Aorta (tissue), 5 donors: ENCODE data around the gene LAG3. TPM values are rescaled to one million over a fixed set of nuclear protein-coding genes. Genes with fewer than 3 reads are reported as not detected.

Experiments
- ATAC-seq: fragments of 200-7000 bp; cut with Tn5 transposase; one replicate; pipeline ENCODE4 v1.9.1; 2022; ENCODE audit warnings: moderate library complexity; ENCODE audit not compliant: low FRiP score
- DNase-seq, 2 donors: peaks; one replicate each; pipeline ENCODE4 v3.0.0-alpha.2; 2020
- H3K27ac ChIP-seq, 2 donors: one replicate each; pipeline ENCODE4 v1.5.1; 2013; ENCODE audit warnings: low read length in 2 of 2, mild to moderate bottlenecking in 2 of 2, moderate library complexity in 2 of 2, control low read depth in 1 of 2, inconsistent platforms in 1 of 2, low read depth in 1 of 2
- H3K27me3 ChIP-seq, 2 donors: one replicate each; pipeline ENCODE4 v1.6.1; 2013; ENCODE audit warnings: control low read depth in 1 of 2, low read length in 1 of 2, mild to moderate bottlenecking in 1 of 2, moderate library complexity in 1 of 2; ENCODE audit not compliant: insufficient read depth in 2 of 2, control insufficient read depth in 1 of 2
- H3K36me3 ChIP-seq, 2 donors: one replicate each; pipeline ENCODE4 v1.6.1; 2013; ENCODE audit warnings: control low read depth in 1 of 2, low read length in 1 of 2, mild to moderate bottlenecking in 1 of 2; ENCODE audit not compliant: insufficient read depth in 2 of 2, control insufficient read depth in 1 of 2
- H3K4me1 ChIP-seq, 2 donors: one replicate each; pipeline ENCODE4 v1.6.1; 2013; ENCODE audit warnings: low read length in 2 of 2, control low read depth in 1 of 2, mild to moderate bottlenecking in 1 of 2, moderate library complexity in 1 of 2; ENCODE audit not compliant: insufficient read depth in 2 of 2, control insufficient read depth in 1 of 2
- H3K4me3 ChIP-seq, 2 donors: one replicate each; pipeline ENCODE4 v1.5.1; 2013; ENCODE audit warnings: low read length in 2 of 2, control low read depth in 1 of 2, mild to moderate bottlenecking in 1 of 2
- H3K9me3 ChIP-seq: one replicate; pipeline ENCODE4 v1.6.1; 2013; ENCODE audit warnings: mild to moderate bottlenecking, low read length; ENCODE audit not compliant: control insufficient read depth
- WGBS, 2 donors: extraction: QIAGEN DNeasy Blood & Tissue Kit; methylation state at CpG; one replicate each; pipeline ENCODE4 v1.1.7; 2013; 5-methylcytosine and 5-hydroxymethylcytosine counted together
- intact Hi-C, 2 donors: fragments of 100-400 bp; cut with DNase I; formaldehyde crosslinking; loops; one replicate each; pipeline versions ENCODE4 v1.14.2 to v1.15.0; 2022
- polyA plus RNA-seq, 2 donors: library from polyadenylated mRNA; stranded (reverse); fragments of 200-250 nt; gene quantifications; one replicate each; pipeline ENCODE4 v1.2.3, GENCODE V29; 2013
- total RNA-seq, 2 donors: library from RNA; stranded (reverse); fragmentation: NEBNext Ultra II Directional; extraction: Animal tissue kit (Norgen Biotek cat#: 25700); gene quantifications; one replicate each; pipeline ENCODE4 v1.2.1, GENCODE V29; 2021
- donor health status: healthy with polysubstance abuse.
- donor health status: Bipolar disorder and iron deficiency.
- donor health status: DM: no; HTN: no; CAD: no.
- donor health status: DM: no; HTN: no; CAD: no.
- donor health status: DM: yes; HTN: yes; CAD: no.

Gene LAG3
- total and polyA plus RNA-seq, 4 donors: 0.25 to 2.4 (median 1.5) TPM

GRCh38 chr12:6772726-6773589 lies 638 bp downstream of the LAG3 start:
- Histone ChIP-seq H3K4me3 (no peak overlapping the region), H3K4me1 (no peaks in the 10 kb centered on the region), H3K9me3 (no peaks in the 10 kb centered on the region), H3K27me3 (no peaks in the 10 kb centered on the region), H3K36me3 (peaks cover 0 to 5% of the 10 kb centered on the region in 2 donors), H3K27ac (no peak overlapping the region)
- no peak for ATAC-seq
- DNase-seq: no peak
- 80 to 81% methylated on average over 21 of the region's 21 CpGs for WGBS, 2 donors
- intact Hi-C loops: loop anchor here in 1 of 2 donors (10.0 kb wide), 1 partner anchor 158 kb away; no protein-coding TSS in a partner anchor

GRCh38 chr12:6773590-6774351 lies 1.5 kb downstream of the LAG3 start:
- ATAC-seq (no peak), DNase-seq (no peak)
- intact Hi-C loops: loop anchor here in 1 of 2 donors (10.0 kb wide), 1 partner anchor 159 kb away; no protein-coding TSS in a partner anchor
- 60% methylated on average over 52 to 60 of the region's 60 CpGs for WGBS, 2 donors
- Histone ChIP-seq H3K27ac (no peak overlapping the region), H3K4me3 (no peak overlapping the region), H3K9me3 (no peaks in the 10 kb centered on the region), H3K4me1 (no peaks in the 10 kb centered on the region), H3K36me3 (peaks cover 0 to 5% of the 10 kb centered on the region in 2 donors), H3K27me3 (no peaks in the 10 kb centered on the region)

GRCh38 chr12:6774499-6775062 lies 2.3 kb downstream of the LAG3 start:
- ATAC-seq: no peak
- Histone ChIP-seq H3K9me3 (no peaks in the 10 kb centered on the region), H3K36me3 (peaks cover 0 to 5% of the 10 kb centered on the region in 2 donors), H3K27me3 (no peaks in the 10 kb centered on the region), H3K27ac (no peak overlapping the region), H3K4me3 (no peak overlapping the region), H3K4me1 (no peaks in the 10 kb centered on the region)
- no peak for DNase-seq
- intact Hi-C loops: loop anchor here (5.0 to 10.0 kb wide), 3 partner anchors 37 to 160 kb away; no protein-coding TSS in a partner anchor
- 89 to 94% methylated on average over 15 of the region's 15 CpGs for WGBS, 2 donors

GRCh38 chr12:6775185-6776174 lies 3.2 kb downstream of the LAG3 start:
- intact Hi-C loops: loop anchor here (5.0 to 10.0 kb wide), 3 partner anchors 38 to 161 kb away; no protein-coding TSS in a partner anchor
- Histone ChIP-seq H3K27me3 (no peaks in the 10 kb centered on the region), H3K36me3 (no peaks in the 10 kb centered on the region), H3K9me3 (no peaks in the 10 kb centered on the region), H3K4me1 (no peaks in the 10 kb centered on the region), H3K4me3 (no peak overlapping the region), H3K27ac (no peak overlapping the region)
- 82 to 85% methylated on average over 16 of the region's 16 CpGs for WGBS, 2 donors
- ATAC-seq: no peak
- DNase-seq: no peak

- 90 to 95% methylated on average over 5 of the region's 5 CpGs for WGBS, 2 donors
- ATAC-seq (no peak), DNase-seq (no peak)
- H3K4me3 ChIP-seq: no peak overlapping the region
- intact Hi-C loops: loop anchor here (5.0 to 10.0 kb wide), 3 partner anchors 40 to 163 kb away; no protein-coding TSS in a partner anchor
- no peaks in the 10 kb centered on the region for H3K27me3 ChIP-seq
- no peaks in the 10 kb centered on the region for H3K4me1 ChIP-seq
- no peak overlapping the region for H3K27ac ChIP-seq
- no peaks in the 10 kb centered on the region for H3K9me3 ChIP-seq
- no peaks in the 10 kb centered on the region for H3K36me3 ChIP-seq
Observed at GRCh38 chr12:6777386-6777785, 5.1 kb downstream of the LAG3 start.

- H3K27me3 ChIP-seq: no peaks in the 10 kb centered on the region
- H3K27ac ChIP-seq: peak overlapping the region in 1 of 2 donors; percentile 2
- no peaks in the 10 kb centered on the region for H3K9me3 ChIP-seq
- ATAC-seq (peak; percentile 58), DNase-seq (peak in 1 of 2 donors; percentile 81)
- no peak overlapping the region for H3K4me3 ChIP-seq
- intact Hi-C loops: loop anchor here (2.0 to 10.0 kb wide), 4 partner anchors 25 to 163 kb away; partner anchors contain the start of gene MLF2 (in 1 of the 2)
- H3K4me1 ChIP-seq: no peaks in the 10 kb centered on the region
- H3K36me3 ChIP-seq: no peaks in the 10 kb centered on the region
- WGBS, 2 donors: 4 to 6% methylated on average over 14 of the region's 14 CpGs
Observed at GRCh38 chr12:6778217-6778573, 5.9 kb downstream of the LAG3 start.

GRCh38 chr12:6778574-6779550 lies 6.5 kb downstream of the LAG3 start:
- intact Hi-C loops: loop anchor here (1.0 to 10.0 kb wide), 5 partner anchors 26 to 164 kb away; partner anchors contain the start of gene MLF2 (in 2 of the 2)

More at GRCh38 chr12:6778574-6779550, 6.5 kb downstream of the LAG3 start:
- DNase-seq: peak; percentile 95 to 97
- ATAC-seq: peak; percentile 96
- H3K27me3 ChIP-seq: no peaks in the 10 kb centered on the region
- H3K36me3 ChIP-seq: no peaks in the 10 kb centered on the region
- peak overlapping the region in 1 of 2 donors; percentile 14 for H3K4me3 ChIP-seq
- H3K4me1 ChIP-seq: no peaks in the 10 kb centered on the region
- H3K9me3 ChIP-seq: no peaks in the 10 kb centered on the region
- WGBS, 2 donors: 3% methylated on average over 29 to 35 of the region's 35 CpGs
- H3K27ac ChIP-seq: peak overlapping the region in 1 of 2 donors; percentile 2
